ENCODE measurements around the gene RPP21. TPM values are rescaled to one million over a fixed set of nuclear protein-coding genes. Genes with fewer than 3 reads are reported as not detected.
A peak's percentile ranks its signal among the peaks of the same experiment; 100 is the strongest.

Gene RPP21
- total RNA-seq, 4 donors from 2014 or later, result 61.9 to 246 (median 87.5) TPM

DNA sequence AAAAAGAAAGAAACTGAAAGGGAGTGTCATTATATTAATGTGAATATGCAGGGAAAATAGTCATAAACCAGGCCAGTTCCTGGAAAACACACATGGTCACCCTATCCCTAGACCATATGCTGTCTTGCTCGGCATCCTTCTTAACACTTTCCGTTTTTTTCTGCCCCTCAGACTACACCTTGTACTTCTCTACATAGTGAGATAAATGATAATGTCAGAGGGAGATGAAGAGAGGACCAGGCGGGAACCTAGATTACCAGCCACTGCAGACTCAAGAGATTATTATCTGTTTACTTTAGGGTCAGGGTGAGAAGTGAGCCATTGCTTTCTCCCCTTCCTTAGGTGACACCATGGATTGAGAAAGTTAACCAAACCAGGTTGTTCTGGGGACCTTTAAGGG, 3.7 kb upstream of the RPP21 start:
- TF ChIP-seq POLR2A (IDR thresholded peaks at IDR 0.05) (no peak), EP300 (IDR thresholded peaks at IDR 0.05; ENCODE audit: low read depth) (no peak), CTCF (IDR thresholded peaks at IDR 0.05) (no peak), POLR2AphosphoS5 (IDR thresholded peaks at IDR 0.05) (no peak)
- H3K27me3 ChIP-seq, result no peaks in the 10 kb centered on the region
- no peak overlapping the region for H3K27ac ChIP-seq
- in situ Hi-C loops (cut with MboI; ENCODE audit: low pct_ligation_motif_present in 1 of 4, low pct_unique_long_range_greater_than_20kb in 1 of 4, low sequenced_read_pairs in 3 of 4), result no loop called here
- peaks cover 0 to 22% (median 8%) of the 10 kb centered on the region in 4 donors for H3K36me3 ChIP-seq
- 83 to 96% methylated on average over 1 to 3 of the region's 3 CpGs for WGBS, 2 donors (ENCODE audit: low coverage in 1 of 2)
- intact Hi-C loops (cut with DNase I; ENCODE audit: low total_unique reads), result no loop called here
- no peak for DNase-seq
- H3K4me1 ChIP-seq, result peaks cover 4 to 11% (median 8%) of the 10 kb centered on the region in 4 donors
- no peak overlapping the region for H3K4me3 ChIP-seq
- H3K9me3 ChIP-seq, result no peaks in the 10 kb centered on the region

- in situ Hi-C loops (cut with MboI; ENCODE audit: low pct_ligation_motif_present in 1 of 4, low pct_unique_long_range_greater_than_20kb in 1 of 4, low sequenced_read_pairs in 3 of 4), result no loop called here
- intact Hi-C loops (cut with DNase I; ENCODE audit: low total_unique reads), result no loop called here
- peaks cover 0 to 17% (median 8%) of the 10 kb centered on the region in 4 donors for H3K36me3 ChIP-seq
- DNase-seq, result no peak
- peaks cover 4 to 13% (median 8%) of the 10 kb centered on the region in 4 donors for H3K4me1 ChIP-seq
- WGBS, 2 donors (ENCODE audit: low coverage in 1 of 2), result 97 to 100% methylated on average over 1 to 16 of the region's 16 CpGs
- H3K27ac ChIP-seq, result no peak overlapping the region
- no peaks in the 10 kb centered on the region for H3K27me3 ChIP-seq
- no peak overlapping the region for H3K4me3 ChIP-seq
- no peaks in the 10 kb centered on the region for H3K9me3 ChIP-seq
- TF ChIP-seq CTCF (IDR thresholded peaks at IDR 0.05) (no peak), EP300 (IDR thresholded peaks at IDR 0.05; ENCODE audit: low read depth) (no peak), POLR2AphosphoS5 (IDR thresholded peaks at IDR 0.05) (no peak), POLR2A (IDR thresholded peaks at IDR 0.05) (no peak)
Observed at GRCh38 chr6:30341728-30342127, 3.2 kb upstream of the RPP21 start.

DNA sequence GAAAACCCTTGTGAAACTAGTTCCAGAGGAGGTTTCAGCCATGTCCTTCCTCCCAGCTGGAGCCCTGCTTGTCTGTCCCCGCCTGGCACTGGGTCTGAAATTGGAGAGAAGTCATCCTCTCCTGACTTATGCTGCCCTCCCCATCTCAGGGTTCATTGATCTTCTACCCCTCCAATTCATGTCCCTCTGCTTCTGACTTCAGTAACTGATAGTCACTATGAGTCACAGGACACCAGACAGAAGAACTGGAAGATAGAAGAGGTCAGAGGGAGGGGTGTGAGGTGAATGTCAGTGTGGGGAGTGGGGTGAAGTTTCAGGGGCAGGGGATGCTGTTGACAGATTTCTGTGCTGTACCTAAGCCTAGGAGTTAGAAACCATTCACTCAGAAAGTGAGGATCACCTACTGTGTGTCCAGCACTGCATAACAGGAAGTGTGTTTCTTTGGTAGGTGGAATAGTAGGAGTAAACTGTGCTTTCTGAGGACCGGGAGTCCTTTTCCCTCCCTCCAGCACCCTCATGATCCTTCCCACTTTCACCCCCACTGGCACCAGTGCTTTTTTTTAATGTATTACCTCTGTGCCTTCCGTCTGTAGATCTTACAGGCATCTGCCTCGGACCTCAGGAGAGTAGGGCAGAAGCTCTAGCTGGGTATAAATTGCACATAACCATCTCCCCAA, 627 bp upstream of the RPP21 start:
- Histone ChIP-seq H3K4me3 (peak overlapping the region in 3 of 4 donors; percentile 69 to 88 (median 72)), H3K27ac (peak overlapping the region; percentile 85 to 96 (median 92))

GRCh38 chr6:30345852-30346251, 896 bp downstream of the RPP21 start:
- peak overlapping the region in 3 of 4 donors; percentile 69 to 88 (median 72) for H3K4me3 ChIP-seq
- peaks cover 4 to 13% (median 8%) of the 10 kb centered on the region in 4 donors for H3K4me1 ChIP-seq
- intact Hi-C loops (cut with DNase I; ENCODE audit: low total_unique reads) (no loop called here), in situ Hi-C loops (cut with MboI; ENCODE audit: low pct_ligation_motif_present in 1 of 4, low pct_unique_long_range_greater_than_20kb in 1 of 4, low sequenced_read_pairs in 3 of 4) (no loop called here)
- TF ChIP-seq POLR2AphosphoS5 (IDR thresholded peaks at IDR 0.05) (no peak), POLR2A (IDR thresholded peaks at IDR 0.05) (no peak), EP300 (IDR thresholded peaks at IDR 0.05; ENCODE audit: low read depth) (no peak), CTCF (IDR thresholded peaks at IDR 0.05) (no peak)
- H3K9me3 ChIP-seq, result no peaks in the 10 kb centered on the region
- H3K27ac ChIP-seq, result peak overlapping the region in 3 of 4 donors; percentile 91 to 96 (median 94)
- H3K36me3 ChIP-seq, result peaks cover 0 to 7% (median 0%) of the 10 kb centered on the region in 4 donors
- DNase-seq, result no peak
- H3K27me3 ChIP-seq, result no peaks in the 10 kb centered on the region
- 33 to 38% methylated on average over 4 of the region's 4 CpGs for WGBS, 2 donors (ENCODE audit: low coverage in 1 of 2)

More for the DNA sequence above, 627 bp upstream of the RPP21 start:
- intact Hi-C loops (cut with DNase I; ENCODE audit: low total_unique reads), result no loop called here
- Histone ChIP-seq H3K27me3 (no peaks in the 10 kb centered on the region), H3K36me3 (peaks cover 0 to 7% (median 2%) of the 10 kb centered on the region in 4 donors), H3K4me1 (peaks cover 4 to 13% (median 8%) of the 10 kb centered on the region in 4 donors), H3K9me3 (no peaks in the 10 kb centered on the region)
- WGBS, 2 donors (ENCODE audit: low coverage in 1 of 2), result 50 to 65% methylated on average over 1 to 4 of the region's 4 CpGs
- TF ChIP-seq POLR2AphosphoS5 (IDR thresholded peaks at IDR 0.05) (no peak), POLR2A (IDR thresholded peaks at IDR 0.05) (no peak), CTCF (IDR thresholded peaks at IDR 0.05) (no peak), EP300 (IDR thresholded peaks at IDR 0.05; ENCODE audit: low read depth) (no peak)
- in situ Hi-C loops (cut with MboI; ENCODE audit: low pct_ligation_motif_present in 1 of 4, low pct_unique_long_range_greater_than_20kb in 1 of 4, low sequenced_read_pairs in 3 of 4), result no loop called here
- no peak for DNase-seq

Measured in transverse colon (tissue), 4 donors.